Right ventricle myocardium inferior (tissue), 1 donor: ENCODE measurements around the gene ESD. TPM values are rescaled to one million over a fixed set of nuclear protein-coding genes. Genes with fewer than 3 reads are reported as not detected.

Experiments used
- total RNA-seq: library from RNA; stranded (reverse); fragmentation: NEBNext Ultra II Directional; extraction: Animal tissue kit (Norgen Biotek cat#: 25700); gene quantifications from one replicate; pipeline ENCODE4 v1.2.1, GENCODE V29; 2021
- donor health status: DM: no; HTN: yes; CAD: no; lungs with severe emphysema.

ESD gene
- total RNA-seq, 1 donor from 2014 or later, result 106 TPM

Other genes starting within 250 kb of the ESD start
- gene LRCH1, start 244.0 kb downstream of the ESD start, total RNA-seq, result 11.9 TPM
- not detected for gene HTR2A, start 99.9 kb upstream of the ESD start, total RNA-seq